H9 (cell line): ENCODE data around the gene CDH18. TPM values are rescaled to one million over a fixed set of nuclear protein-coding genes. Genes with fewer than 3 reads are reported as not detected.

Experiments used
- DNase-seq: peaks from one replicate; pipeline ENCODE4 v3.0.0-alpha.2; 2017
- H2AFZ ChIP-seq: one replicate; pipeline ENCODE4 v1.6.1; 2013; ENCODE audit warnings: mild to moderate bottlenecking, low read length, control low read depth, moderate library complexity
- H2AK5ac ChIP-seq: 2 replicates; pipeline ENCODE4 v1.6.1; 2013; ENCODE audit warnings: low read length, control low read depth, mixed read lengths; ENCODE audit not compliant: insufficient read length
- H2BK120ac ChIP-seq: one replicate; pipeline ENCODE4 v1.6.1; 2013; ENCODE audit warnings: low read depth, mild to moderate bottlenecking, low read length, control low read depth, inconsistent platforms; ENCODE audit not compliant: poor library complexity, severe bottlenecking
- H2BK12ac ChIP-seq: 2 replicates; pipeline ENCODE4 v1.6.1; 2013; ENCODE audit warnings: low read length, control low read depth, mixed read lengths, low read depth; ENCODE audit not compliant: insufficient read length
- H2BK15ac ChIP-seq: 2 replicates; pipeline ENCODE4 v1.6.1; 2013; ENCODE audit warnings: low read depth, low read length, control low read depth
- H2BK20ac ChIP-seq: one replicate; pipeline ENCODE4 v1.6.1; 2013; ENCODE audit warnings: low read depth, mild to moderate bottlenecking, low read length, control low read depth, inconsistent platforms; ENCODE audit not compliant: poor library complexity, severe bottlenecking
- H2BK5ac ChIP-seq: 2 replicates; pipeline ENCODE4 v1.6.1; 2013; ENCODE audit warnings: low read length, control low read depth, mixed read lengths; ENCODE audit not compliant: insufficient read length
- H3K14ac ChIP-seq: 2 replicates; pipeline ENCODE4 v1.6.1; 2013; ENCODE audit warnings: low read length, control low read depth; ENCODE audit not compliant: insufficient read depth
- H3K18ac ChIP-seq: 2 replicates; pipeline ENCODE4 v1.6.1; 2013; ENCODE audit warnings: low read depth, mild to moderate bottlenecking, mixed read lengths, low read length, control low read depth; ENCODE audit not compliant: insufficient read length
- H3K23ac ChIP-seq: 2 replicates; pipeline ENCODE4 v1.6.1; 2013; ENCODE audit warnings: low read length, control low read depth, mixed read lengths, low read depth; ENCODE audit not compliant: insufficient read length
- H3K23me2 ChIP-seq: 2 replicates; pipeline ENCODE4 v1.6.1; 2013; ENCODE audit warnings: low read depth, mild to moderate bottlenecking, mixed read lengths, low read length, control low read depth; ENCODE audit not compliant: insufficient read length, poor library complexity, severe bottlenecking
- H3K27ac ChIP-seq: 2 replicates; pipeline ENCODE4 v1.5.1; 2013; ENCODE audit warnings: low read length, control low read depth, mixed read lengths, low read depth; ENCODE audit not compliant: insufficient read length
- H3K27me3 ChIP-seq: 2 replicates; pipeline ENCODE4 v1.6.1; 2013; ENCODE audit warnings: low read length, control low read depth, inconsistent platforms; ENCODE audit not compliant: insufficient read depth
- H3K4ac ChIP-seq: 2 replicates; pipeline ENCODE4 v1.6.1; 2013; ENCODE audit warnings: low read depth, mild to moderate bottlenecking, control low read depth, inconsistent platforms, low read length, moderate library complexity
- H3K4me1 ChIP-seq: 2 replicates; pipeline ENCODE4 v1.6.1; 2013; ENCODE audit warnings: low read length, control low read depth, inconsistent platforms; ENCODE audit not compliant: insufficient read depth
- H3K4me2 ChIP-seq: 2 replicates; pipeline ENCODE4 v1.6.1; 2013; ENCODE audit warnings: low read length, control low read depth, mixed read lengths; ENCODE audit not compliant: insufficient read length, insufficient read depth
- H3K56ac ChIP-seq: 2 replicates; pipeline ENCODE4 v1.6.1; 2013; ENCODE audit warnings: low read depth, mild to moderate bottlenecking, mixed read lengths, low read length, control low read depth; ENCODE audit not compliant: insufficient read length
- H3K79me1 ChIP-seq: 2 replicates; pipeline ENCODE4 v1.6.1; 2013; ENCODE audit warnings: low read depth, mild to moderate bottlenecking, moderate library complexity, low read length, control low read depth, inconsistent platforms; ENCODE audit not compliant: insufficient read depth, poor library complexity, severe bottlenecking
- H3K79me2 ChIP-seq: 2 replicates; pipeline ENCODE4 v1.6.1; 2013; ENCODE audit warnings: low read length, control low read depth, inconsistent platforms; ENCODE audit not compliant: insufficient read depth
- H3K9ac ChIP-seq: 2 replicates; pipeline ENCODE4 v1.6.1; 2013; ENCODE audit warnings: low read length, control low read depth, mixed read lengths; ENCODE audit not compliant: insufficient read length; ENCODE audit errors: extremely low read depth
- H3K9me3 ChIP-seq: one replicate; pipeline ENCODE4 v1.6.1; 2013; ENCODE audit warnings: low read depth, low read length, inconsistent platforms; ENCODE audit not compliant: control insufficient read depth
- H3T11ph ChIP-seq: one replicate; pipeline ENCODE4 v1.6.1; 2013; ENCODE audit warnings: mild to moderate bottlenecking, low read length, control low read depth, inconsistent platforms
- H4K20me1 ChIP-seq: one replicate; pipeline ENCODE4 v1.6.1; 2013; ENCODE audit not compliant: control insufficient read depth, insufficient read length, insufficient read depth
- H4K5ac ChIP-seq: 2 replicates; pipeline ENCODE4 v1.6.1; 2013; ENCODE audit warnings: low read depth, mild to moderate bottlenecking, mixed read lengths, low read length, control low read depth; ENCODE audit not compliant: insufficient read length
- H4K8ac ChIP-seq: replicated peaks from 2 replicates; pipeline ENCODE4 v1.6.1; 2013; ENCODE audit warnings: low read length, control low read depth, mixed read lengths, low read depth; ENCODE audit not compliant: insufficient read length
- H4K91ac ChIP-seq: 2 replicates; pipeline ENCODE4 v1.6.1; 2013; ENCODE audit warnings: low read depth, mild to moderate bottlenecking, moderate library complexity, mixed read lengths, low read length, control low read depth; ENCODE audit not compliant: insufficient read length
- H3K27ac Mint-ChIP-seq, 3 experiments: 2 replicates in 2 of 3; 3 replicates in 1 of 3; pipeline ENCODE4 v1.8.0; 2020 to 2021; ENCODE audit warnings: mixed read lengths in 3 of 3, mild to moderate bottlenecking in 1 of 3, moderate library complexity in 1 of 3
- H3K27me3 Mint-ChIP-seq: 2 replicates; pipeline ENCODE4 v1.8.0; 2021; ENCODE audit warnings: low read depth, mild to moderate bottlenecking, moderate library complexity, mixed read lengths
- H3K36me3 Mint-ChIP-seq, 3 experiments: 2 replicates in 2 of 3; 3 replicates in 1 of 3; pipeline ENCODE4 v1.8.0; 2020 to 2021; ENCODE audit warnings: low read depth in 3 of 3, mixed read lengths in 3 of 3; ENCODE audit not compliant: insufficient read depth in 1 of 3
- H3K4me1 Mint-ChIP-seq, 2 experiments: 2 replicates each; pipeline ENCODE4 v1.8.0; 2020; ENCODE audit warnings: mixed read lengths in 2 of 2
- H3K4me3 Mint-ChIP-seq, 2 experiments: 2 replicates in 1 of 2; 3 replicates in 1 of 2; pipeline ENCODE4 v1.8.0; 2020 to 2021; ENCODE audit warnings: mild to moderate bottlenecking in 2 of 2, mixed read lengths in 2 of 2, moderate library complexity in 1 of 2
- H3K9me3 Mint-ChIP-seq, 2 experiments: 2 replicates in 1 of 2; 3 replicates in 1 of 2; pipeline ENCODE4 v1.8.0; 2020; ENCODE audit warnings: mild to moderate bottlenecking in 2 of 2, mixed read lengths in 2 of 2, moderate library complexity in 1 of 2
- CTCF ChIP-seq: fragments of 200-600 bp; sonication (generic); conservative IDR thresholded peaks from 3 replicates; pipeline ENCODE4 v1.8.0; 2021; ENCODE audit warnings: antibody characterized with exemption, mild to moderate bottlenecking
- WGBS: extraction: QIAGEN DNeasy Blood & Tissue Kit; methylation state at CpG from one replicate; pipeline ENCODE4 v1.1.7; 2013; ENCODE audit warnings: missing lambda C conversion rate, low lambda C conversion rate, mixed read lengths; ENCODE audit not compliant: insufficient read length; ENCODE audit errors: extremely low coverage; 5-methylcytosine and 5-hydroxymethylcytosine counted together
- total RNA-seq: library from RNA; stranded (reverse); gene quantifications from 2 replicates; pipeline ENCODE4 v1.2.1, GENCODE V29; 2021

Gene CDH18
- total RNA-seq, 1 experiment from 2014 or later, result not detected

- Histone ChIP-seq H3K9me3 (no peaks in the 10 kb centered on the region), H4K20me1 (no peaks in the 10 kb centered on the region), H3K79me2 (no peaks in the 10 kb centered on the region), H2AK5ac (no peak overlapping the region), H2BK120ac (no peak overlapping the region), H2AFZ (peak overlapping the region; percentile 85), H3T11ph (no peak overlapping the region), H3K56ac (no peak overlapping the region), H3K23me2 (no peaks in the 10 kb centered on the region), H3K18ac (no peak overlapping the region), H3K23ac (no peak overlapping the region), H3K14ac (no peak overlapping the region), H3K79me1 (no peaks in the 10 kb centered on the region), H2BK5ac (no peak overlapping the region), H2BK12ac (no peak overlapping the region), H3K9ac (no peak overlapping the region), H3K4me2 (no peak overlapping the region), H3K27ac (no peak overlapping the region), H4K8ac (no peak overlapping the region), H3K4ac (no peak overlapping the region), H4K5ac (no peak overlapping the region), H3K27me3 (no peaks in the 10 kb centered on the region), H3K4me1 (no peaks in the 10 kb centered on the region), H2BK20ac (no peak overlapping the region), H2BK15ac (no peak overlapping the region), H4K91ac (no peak overlapping the region)
- Mint-ChIP-seq H3K36me3 (no peaks in the 10 kb centered on the region), H3K27ac (no peak overlapping the region), H3K4me1 (no peaks in the 10 kb centered on the region), H3K4me3 (no peak overlapping the region), H3K27me3 (no peaks in the 10 kb centered on the region), H3K9me3 (no peaks in the 10 kb centered on the region)
- no peak for DNase-seq
- TF ChIP-seq CTCF, result no peak
- no CpG with 5 or more reads among the region's 3 CpGs for WGBS
Measured at GRCh38 chr5:19577882-19578281, 410.1 kb downstream of the CDH18 start.
